Superior temporal gyrus (tissue), 1 donor: Measurements from ENCODE around the gene PPP1R12B.

Experiments used
- DNase-seq: peaks from one replicate; pipeline ENCODE4 v3.0.0-alpha.2; 2016; ENCODE audit errors: extremely low spot score

PPP1R12B gene, protein sequence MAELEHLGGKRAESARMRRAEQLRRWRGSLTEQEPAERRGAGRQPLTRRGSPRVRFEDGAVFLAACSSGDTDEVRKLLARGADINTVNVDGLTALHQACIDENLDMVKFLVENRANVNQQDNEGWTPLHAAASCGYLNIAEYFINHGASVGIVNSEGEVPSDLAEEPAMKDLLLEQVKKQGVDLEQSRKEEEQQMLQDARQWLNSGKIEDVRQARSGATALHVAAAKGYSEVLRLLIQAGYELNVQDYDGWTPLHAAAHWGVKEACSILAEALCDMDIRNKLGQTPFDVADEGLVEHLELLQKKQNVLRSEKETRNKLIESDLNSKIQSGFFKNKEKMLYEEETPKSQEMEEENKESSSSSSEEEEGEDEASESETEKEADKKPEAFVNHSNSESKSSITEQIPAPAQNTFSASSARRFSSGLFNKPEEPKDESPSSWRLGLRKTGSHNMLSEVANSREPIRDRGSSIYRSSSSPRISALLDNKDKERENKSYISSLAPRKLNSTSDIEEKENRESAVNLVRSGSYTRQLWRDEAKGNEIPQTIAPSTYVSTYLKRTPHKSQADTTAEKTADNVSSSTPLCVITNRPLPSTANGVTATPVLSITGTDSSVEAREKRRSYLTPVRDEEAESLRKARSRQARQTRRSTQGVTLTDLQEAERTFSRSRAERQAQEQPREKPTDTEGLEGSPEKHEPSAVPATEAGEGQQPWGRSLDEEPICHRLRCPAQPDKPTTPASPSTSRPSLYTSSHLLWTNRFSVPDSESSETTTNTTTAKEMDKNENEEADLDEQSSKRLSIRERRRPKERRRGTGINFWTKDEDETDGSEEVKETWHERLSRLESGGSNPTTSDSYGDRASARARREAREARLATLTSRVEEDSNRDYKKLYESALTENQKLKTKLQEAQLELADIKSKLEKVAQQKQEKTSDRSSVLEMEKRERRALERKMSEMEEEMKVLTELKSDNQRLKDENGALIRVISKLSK

DNA sequence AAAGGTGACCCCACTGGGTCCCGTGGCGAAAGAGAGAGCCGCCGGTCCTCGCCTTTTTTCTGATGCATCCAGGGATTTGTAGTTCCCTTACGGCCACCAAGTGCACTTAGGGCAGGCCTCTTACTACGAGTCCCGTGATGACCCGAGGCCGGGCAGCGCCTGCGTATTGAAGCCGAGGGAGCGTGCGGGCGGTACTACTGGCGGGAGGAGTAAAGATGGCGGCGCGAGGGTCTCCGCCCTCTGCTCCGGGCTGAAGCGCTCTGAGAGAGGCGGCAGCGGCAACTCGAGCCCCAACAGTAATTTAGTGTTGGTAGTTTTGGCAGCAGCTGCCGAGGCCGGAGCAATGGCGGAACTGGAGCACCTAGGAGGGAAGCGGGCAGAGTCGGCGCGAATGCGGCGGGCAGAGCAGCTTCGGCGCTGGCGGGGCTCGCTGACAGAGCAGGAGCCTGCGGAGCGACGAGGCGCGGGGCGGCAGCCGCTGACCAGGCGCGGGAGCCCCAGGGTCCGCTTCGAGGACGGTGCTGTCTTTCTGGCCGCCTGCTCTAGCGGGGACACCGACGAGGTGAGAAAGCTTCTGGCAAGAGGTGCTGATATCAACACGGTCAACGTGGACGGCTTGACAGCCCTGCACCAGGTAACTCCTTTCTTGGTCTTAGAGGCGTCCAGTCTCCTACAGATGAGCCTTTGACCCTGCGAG, at the start of gene PPP1R12B:
Gene PPP1R12B (plus strand): TSS at position 191 of the 697 bp plus-strand sequence. CDS start 153 bp downstream, at position 344.
- peak; percentile 100 for DNase-seq

DNA sequence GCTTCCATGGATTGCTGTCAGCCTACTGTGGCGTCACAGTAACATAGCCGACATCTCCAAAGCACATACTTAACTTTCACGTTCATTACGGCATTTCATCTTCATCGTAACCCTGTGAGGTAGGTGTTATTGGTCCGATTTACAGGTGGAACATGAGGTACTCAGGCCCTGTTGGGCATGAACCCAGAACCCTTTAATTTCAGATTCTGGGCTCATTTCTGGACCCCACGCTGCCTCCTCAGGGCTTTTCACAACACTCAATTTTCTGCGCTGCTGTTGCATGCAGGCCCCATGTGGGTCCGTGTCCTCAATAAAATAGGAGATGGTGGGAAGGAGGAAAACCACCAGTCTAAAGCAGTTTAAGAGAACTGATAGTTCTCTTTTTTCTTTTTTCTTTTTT, 46.3 kb upstream of the PPP1R12B start:
- no peak for DNase-seq

DNA sequence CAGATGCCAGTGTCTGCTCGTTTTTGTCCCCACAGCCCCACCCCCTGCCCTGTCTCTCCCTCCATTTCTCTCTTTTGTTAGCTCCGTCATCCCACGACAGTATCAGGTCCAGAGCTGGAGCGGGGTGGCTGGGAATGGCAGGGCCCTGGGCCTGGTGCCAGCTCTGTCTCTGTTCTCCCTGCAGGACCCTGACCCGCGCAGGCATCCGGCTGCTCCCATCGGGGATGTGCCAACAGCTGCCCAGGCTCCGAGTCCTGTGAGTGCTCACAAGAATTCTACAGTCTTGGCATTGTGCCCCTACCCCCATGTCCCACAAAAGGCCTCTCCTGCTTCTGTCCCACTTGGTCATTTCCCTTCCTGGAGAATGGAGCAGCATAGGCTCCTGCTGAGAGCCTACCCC, 44.1 kb upstream of the PPP1R12B start:
- no peak for DNase-seq

GRCh38 chr1:202305168-202305567, 43.3 kb upstream of the PPP1R12B start:
- no peak for DNase-seq

GRCh38 chr1:202306535-202307345, 41.8 kb upstream of the PPP1R12B start:
- DNase-seq, result no peak

DNA sequence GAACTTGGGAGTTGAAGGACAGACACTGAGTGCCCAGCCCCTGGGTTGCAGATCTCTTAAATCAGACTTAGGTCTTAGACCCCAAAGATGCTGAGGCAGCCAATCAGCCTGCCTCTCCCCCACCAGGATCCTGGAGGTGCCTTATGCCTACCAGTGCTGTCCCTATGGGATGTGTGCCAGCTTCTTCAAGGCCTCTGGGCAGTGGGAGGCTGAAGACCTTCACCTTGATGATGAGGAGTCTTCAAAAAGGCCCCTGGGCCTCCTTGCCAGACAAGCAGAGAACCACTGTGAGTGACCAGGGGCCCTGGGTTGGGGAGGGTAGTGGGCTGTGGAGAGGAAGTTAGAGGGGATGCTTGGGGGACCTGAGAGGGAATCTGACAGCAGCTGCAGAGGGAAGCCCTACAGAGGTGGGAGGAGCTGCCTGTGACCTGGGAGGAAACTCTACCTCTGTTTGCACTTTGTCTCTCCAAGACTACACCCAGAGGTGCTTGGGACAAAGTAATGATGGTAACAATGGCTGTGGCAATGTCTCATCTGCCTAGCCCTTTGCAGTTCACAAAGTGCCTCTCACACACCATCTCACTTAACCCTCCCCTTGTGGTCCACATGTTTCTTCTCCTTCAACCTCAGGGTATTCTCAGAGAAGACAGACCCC, 38.3 kb upstream of the PPP1R12B start:
- DNase-seq, result no peak

GRCh38 chr1:202310746-202311145, 37.8 kb upstream of the PPP1R12B start:
- DNase-seq, result no peak

- no peak for DNase-seq
Observed at GRCh38 chr1:202311875-202312635, 36.4 kb upstream of the PPP1R12B start.

GRCh38 chr1:202315576-202316168, 32.8 kb upstream of the PPP1R12B start:
- peak; percentile 85 for DNase-seq

DNA sequence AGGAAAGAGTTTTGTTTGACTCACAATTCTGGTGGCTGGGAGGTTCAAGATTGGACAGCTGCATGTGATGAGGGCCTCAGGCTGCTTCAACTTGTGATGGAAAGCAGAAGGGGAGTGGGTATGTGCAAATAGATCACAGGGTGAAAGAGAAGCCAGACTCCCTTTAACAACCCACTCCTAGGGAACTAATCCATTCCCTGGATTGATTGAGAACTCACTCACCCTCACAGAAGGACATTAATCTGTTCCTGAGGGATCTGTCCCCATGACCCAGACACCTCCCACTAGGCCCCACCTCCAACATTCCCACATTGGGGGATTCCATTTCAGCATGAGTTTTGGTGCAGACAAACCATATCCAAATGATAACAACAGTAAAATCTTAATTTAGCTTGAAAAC, 32.3 kb upstream of the PPP1R12B start:
- DNase-seq, result no peak

- no peak for DNase-seq
Observed at GRCh38 chr1:202317941-202318925, 30.3 kb upstream of the PPP1R12B start.

DNA sequence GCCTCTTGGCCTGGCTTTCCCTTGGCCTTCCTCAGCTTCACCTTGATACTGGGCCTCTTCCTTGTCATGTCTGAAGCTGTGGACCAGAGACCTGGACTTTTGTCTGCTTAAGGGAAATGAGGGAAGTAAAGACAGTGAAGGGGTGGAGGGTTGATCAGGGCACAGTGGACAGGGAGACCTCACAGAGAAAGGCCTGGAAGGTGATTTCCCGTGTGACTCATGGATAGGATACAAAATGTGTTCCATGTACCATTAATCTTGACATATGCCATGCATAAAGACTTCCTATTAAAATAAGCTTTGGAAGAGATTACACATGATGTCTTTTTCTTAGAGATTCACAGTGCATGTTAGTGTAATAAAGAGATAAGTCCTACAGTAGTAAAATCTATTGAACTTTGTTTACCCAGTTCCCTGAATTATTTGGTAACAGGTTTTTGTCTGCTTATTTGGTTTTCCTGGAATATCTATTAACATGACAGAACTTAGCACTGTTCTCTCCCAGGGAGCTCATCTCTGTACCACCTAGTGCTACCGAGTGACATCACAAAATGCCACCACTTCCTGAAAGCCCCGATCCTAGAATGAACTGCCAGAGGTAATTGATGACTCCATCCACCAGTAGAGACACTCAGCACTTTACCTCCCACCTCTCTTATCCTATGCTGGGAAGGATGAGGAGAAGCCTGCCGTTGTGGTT, 29.0 kb upstream of the PPP1R12B start:
- DNase-seq, result no peak

DNA sequence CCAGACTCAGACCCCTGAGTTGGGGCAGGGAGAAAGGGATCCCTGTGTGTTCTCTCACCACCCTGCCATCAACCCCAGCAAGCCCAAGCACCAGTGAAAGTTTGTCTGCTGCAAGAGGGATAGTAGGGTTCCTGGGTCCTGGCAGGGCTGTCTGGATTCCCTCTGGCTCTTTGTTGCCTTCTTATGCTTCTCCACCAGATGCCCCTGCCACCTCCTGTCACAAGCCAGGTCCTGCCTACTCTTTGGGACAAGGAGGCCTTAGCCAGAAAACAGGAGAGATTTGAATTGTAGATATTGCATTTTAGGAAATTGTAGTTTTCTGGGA, 28.5 kb upstream of the PPP1R12B start:
- no peak for DNase-seq

DNA sequence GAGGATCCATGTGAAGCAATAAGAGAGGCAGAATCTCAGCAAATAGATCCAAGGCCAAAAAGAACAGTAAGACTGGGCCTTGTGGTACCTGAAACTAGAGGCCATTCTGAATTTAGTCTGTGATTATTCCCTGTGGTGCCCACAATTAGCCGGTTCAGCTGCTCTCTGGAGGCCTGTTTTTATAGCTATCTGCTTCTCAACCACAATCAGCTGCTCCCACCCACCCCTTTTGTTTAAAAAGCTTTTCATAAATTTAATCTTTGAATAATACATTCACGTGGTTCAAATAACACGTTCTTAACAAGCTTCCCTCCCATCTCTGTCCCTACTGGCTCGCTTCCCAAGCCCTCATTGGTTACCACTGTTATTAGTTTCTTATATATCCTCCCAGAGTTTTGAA, 24.8 kb upstream of the PPP1R12B start:
- DNase-seq, result no peak

DNA sequence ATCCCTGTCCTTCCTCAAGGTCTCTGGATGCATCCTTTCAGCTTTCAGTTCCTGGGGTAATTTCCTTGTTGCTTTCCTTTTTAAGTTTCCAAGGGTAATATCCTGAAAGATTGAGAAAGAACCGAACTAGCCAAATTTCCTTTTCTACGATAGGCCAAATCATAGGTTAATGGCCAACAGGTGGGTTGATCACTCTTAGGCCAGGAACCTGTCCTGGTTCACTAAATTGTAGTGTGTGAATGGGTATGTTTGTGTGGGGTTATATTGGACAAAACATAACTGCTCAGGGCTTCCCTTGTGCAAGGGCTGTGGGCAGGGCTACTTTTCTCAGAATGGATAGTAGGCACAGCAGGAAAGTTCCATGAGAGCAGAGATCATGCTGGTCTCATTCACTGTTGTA, 23.9 kb upstream of the PPP1R12B start:
- DNase-seq, result no peak

GRCh38 chr1:202329891-202330290, 18.6 kb upstream of the PPP1R12B start:
- no peak for DNase-seq

DNA sequence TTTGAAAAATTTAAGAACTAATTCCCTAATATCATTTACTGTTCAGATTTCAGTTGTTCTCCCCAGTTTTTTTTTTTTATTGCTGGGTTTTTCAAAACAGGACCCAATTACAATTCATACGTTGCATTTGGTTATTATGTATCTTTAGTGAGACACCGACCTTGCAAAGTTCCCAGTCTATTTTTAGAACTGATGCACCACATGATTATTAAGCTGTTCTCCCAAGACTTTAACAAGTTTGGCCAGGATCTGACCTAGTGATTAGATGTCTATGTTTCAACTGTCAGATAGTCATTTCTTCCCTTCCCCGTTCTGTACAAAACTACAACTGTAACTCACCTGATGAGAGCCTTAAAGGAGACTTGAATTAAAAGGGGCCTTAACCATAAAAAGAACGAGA, 14.6 kb upstream of the PPP1R12B start:
- DNase-seq, result no peak
